ENCODE results near the gene ANKRD55. TPM values are rescaled to one million over a fixed set of nuclear protein-coding genes. Genes with fewer than 3 reads are reported as not detected.

ANKRD55 gene
- total and polyA plus RNA-seq, 9 of the 15 experiments (the other 6 are each of a cell fraction or from before 2014, with no cell fraction given) = 3.4 to 10.6 (median 6.5) TPM

DNA sequence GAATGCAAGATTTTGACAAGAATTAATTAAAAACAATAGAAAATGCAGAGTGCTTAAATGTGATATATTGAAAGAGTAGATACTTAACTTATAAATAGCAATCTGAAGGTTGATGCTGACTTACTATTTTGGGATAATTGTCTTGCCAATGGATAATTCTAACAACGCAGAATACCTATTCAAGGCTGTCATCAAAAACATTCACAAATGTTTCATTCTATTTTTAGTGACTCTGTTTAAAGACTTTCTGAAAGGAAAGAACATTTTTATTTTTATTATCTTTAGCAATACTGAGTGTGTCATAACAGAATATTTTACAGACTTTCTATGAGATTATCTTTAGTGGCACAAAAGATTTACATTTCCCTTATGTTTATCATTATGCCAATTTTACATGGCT, 38.1 kb downstream of the ANKRD55 start:
- POLR2A ChIA-PET = interaction anchor here (0.6 kb wide), 1 partner anchor 50 kb away, joined by 3 read pairs; no protein-coding TSS in a partner anchor
- ATAC-seq = no peak
- DNase-seq (ENCODE audit: extremely low read depth in 1 of 4, low spot score in 3 of 4) = no peak
- Histone ChIP-seq H3K27ac (ENCODE audit: extremely low read depth, low read depth, low read length) (no peak overlapping the region), H3K79me2 (ENCODE audit: control insufficient read depth, insufficient read depth, low read length) (no peaks in the 10 kb centered on the region), H3K4me1 (replicated peaks in 1 of 2; ENCODE audit: control insufficient read depth in 2 of 2, insufficient read depth in 2 of 2, low read length in 2 of 2) (peaks cover 0 to 3% of the 10 kb centered on the region in 2 experiments; a peak in 1 of 5 replicates), H3K9me1 (ENCODE audit: control insufficient read depth, insufficient read depth, low read length) (no peaks in the 10 kb centered on the region), H3K36me3 (ENCODE audit: control insufficient read depth, insufficient read depth, low read length) (no peaks in the 10 kb centered on the region), H3K4me3 (no peak overlapping the region), H3K4me2 (ENCODE audit: insufficient read depth, low read length) (no peak overlapping the region), H4K20me1 (replicated peaks; ENCODE audit: control insufficient read depth, insufficient read depth, low read length) (no peaks in the 10 kb centered on the region), H2AFZ (ENCODE audit: low read depth, low read length) (no peak overlapping the region), H3K27me3 (ENCODE audit: control insufficient read depth in 2 of 2, insufficient read depth in 2 of 2, low read length in 2 of 2) (no peaks in the 10 kb centered on the region), H3K9ac (ENCODE audit: insufficient read depth in 1 of 2, low read depth in 2 of 2, low read length in 2 of 2) (no peak overlapping the region), H3K9me3 (replicated peaks; ENCODE audit: control insufficient read depth, insufficient read depth, low read depth, low read length) (no peaks in the 10 kb centered on the region)
- CTCF ChIA-PET (ENCODE audit: low intra/inter-chr PET ratio) = no interaction called here
- 48% methylated on average over 1 of the region's 1 CpG for WGBS (ENCODE audit: insufficient coverage, low coverage, missing lambda C conversion rate)
- TF ChIP-seq SP1 (CRISPR knock-in tag; IDR thresholded peaks at IDR 0.05) (no peak), SMARCA5 (IDR thresholded peaks at IDR 0.05) (no peak), MTA2 (IDR thresholded peaks at IDR 0.05; ENCODE audit: low read depth) (no peak), BDP1 (IDR thresholded peaks at IDR 0.05; ENCODE audit: insufficient read depth, insufficient read length) (no peak), ZNF444 (CRISPR knock-in tag; IDR thresholded peaks at IDR 0.05) (no peak), YY1 (IDR thresholded peaks at IDR 0.05; ENCODE audit: borderline replicate concordance in 1 of 3, control insufficient read depth in 1 of 3, extremely low read depth in 1 of 3, insufficient read depth in 3 of 3, insufficient read length in 1 of 3, insufficient replicate concordance in 2 of 3, low read depth in 1 of 3, low read length in 2 of 3) (no peak), ZFX (CRISPR knock-in tag; IDR thresholded peaks at IDR 0.05) (no peak), ZNF696 (CRISPR knock-in tag; conservative IDR thresholded peaks at IDR 0.05) (no peak), POLR2A (conservative IDR thresholded peaks at IDR 0.05) (no peak), ZNF263 (CRISPR knock-in tag; IDR thresholded peaks at IDR 0.05; ENCODE audit: borderline replicate concordance) (no peak)
- TF ChIP-seq, protein P1, sequence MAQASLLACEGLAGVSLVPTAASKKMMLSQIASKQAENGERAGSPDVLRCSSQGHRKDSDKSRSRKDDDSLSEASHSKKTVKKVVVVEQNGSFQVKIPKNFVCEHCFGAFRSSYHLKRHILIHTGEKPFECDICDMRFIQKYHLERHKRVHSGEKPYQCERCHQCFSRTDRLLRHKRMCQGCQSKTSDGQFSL (CRISPR knock-in tag; IDR thresholded peaks at IDR 0.05) = no peak
- TF ChIP-seq, protein P1 (tag; IDR thresholded peaks at IDR 0.05) = no peak
- TF ChIP-seq, protein P2, sequence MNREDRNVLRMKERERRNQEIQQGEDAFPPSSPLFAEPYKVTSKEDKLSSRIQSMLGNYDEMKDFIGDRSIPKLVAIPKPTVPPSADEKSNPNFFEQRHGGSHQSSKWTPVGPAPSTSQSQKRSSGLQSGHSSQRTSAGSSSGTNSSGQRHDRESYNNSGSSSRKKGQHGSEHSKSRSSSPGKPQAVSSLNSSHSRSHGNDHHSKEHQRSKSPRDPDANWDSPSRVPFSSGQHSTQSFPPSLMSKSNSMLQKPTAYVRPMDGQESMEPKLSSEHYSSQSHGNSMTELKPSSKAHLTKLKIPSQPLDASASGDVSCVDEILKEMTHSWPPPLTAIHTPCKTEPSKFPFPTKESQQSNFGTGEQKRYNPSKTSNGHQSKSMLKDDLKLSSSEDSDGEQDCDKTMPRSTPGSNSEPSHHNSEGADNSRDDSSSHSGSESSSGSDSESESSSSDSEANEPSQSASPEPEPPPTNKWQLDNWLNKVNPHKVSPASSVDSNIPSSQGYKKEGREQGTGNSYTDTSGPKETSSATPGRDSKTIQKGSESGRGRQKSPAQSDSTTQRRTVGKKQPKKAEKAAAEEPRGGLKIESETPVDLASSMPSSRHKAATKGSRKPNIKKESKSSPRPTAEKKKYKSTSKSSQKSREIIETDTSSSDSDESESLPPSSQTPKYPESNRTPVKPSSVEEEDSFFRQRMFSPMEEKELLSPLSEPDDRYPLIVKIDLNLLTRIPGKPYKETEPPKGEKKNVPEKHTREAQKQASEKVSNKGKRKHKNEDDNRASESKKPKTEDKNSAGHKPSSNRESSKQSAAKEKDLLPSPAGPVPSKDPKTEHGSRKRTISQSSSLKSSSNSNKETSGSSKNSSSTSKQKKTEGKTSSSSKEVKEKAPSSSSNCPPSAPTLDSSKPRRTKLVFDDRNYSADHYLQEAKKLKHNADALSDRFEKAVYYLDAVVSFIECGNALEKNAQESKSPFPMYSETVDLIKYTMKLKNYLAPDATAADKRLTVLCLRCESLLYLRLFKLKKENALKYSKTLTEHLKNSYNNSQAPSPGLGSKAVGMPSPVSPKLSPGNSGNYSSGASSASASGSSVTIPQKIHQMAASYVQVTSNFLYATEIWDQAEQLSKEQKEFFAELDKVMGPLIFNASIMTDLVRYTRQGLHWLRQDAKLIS (CRISPR knock-in tag; IDR thresholded peaks at IDR 0.05) = no peak
- TF ChIP-seq, protein P3, sequence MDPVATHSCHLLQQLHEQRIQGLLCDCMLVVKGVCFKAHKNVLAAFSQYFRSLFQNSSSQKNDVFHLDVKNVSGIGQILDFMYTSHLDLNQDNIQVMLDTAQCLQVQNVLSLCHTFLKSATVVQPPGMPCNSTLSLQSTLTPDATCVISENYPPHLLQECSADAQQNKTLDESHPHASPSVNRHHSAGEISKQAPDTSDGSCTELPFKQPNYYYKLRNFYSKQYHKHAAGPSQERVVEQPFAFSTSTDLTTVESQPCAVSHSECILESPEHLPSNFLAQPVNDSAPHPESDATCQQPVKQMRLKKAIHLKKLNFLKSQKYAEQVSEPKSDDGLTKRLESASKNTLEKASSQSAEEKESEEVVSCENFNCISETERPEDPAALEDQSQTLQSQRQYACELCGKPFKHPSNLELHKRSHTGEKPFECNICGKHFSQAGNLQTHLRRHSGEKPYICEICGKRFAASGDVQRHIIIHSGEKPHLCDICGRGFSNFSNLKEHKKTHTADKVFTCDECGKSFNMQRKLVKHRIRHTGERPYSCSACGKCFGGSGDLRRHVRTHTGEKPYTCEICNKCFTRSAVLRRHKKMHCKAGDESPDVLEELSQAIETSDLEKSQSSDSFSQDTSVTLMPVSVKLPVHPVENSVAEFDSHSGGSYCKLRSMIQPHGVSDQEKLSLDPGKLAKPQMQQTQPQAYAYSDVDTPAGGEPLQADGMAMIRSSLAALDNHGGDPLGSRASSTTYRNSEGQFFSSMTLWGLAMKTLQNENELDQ (CRISPR knock-in tag; IDR thresholded peaks at IDR 0.05; ENCODE audit: borderline replicate concordance) = no peak
- intact Hi-C loops (cut with micrococcal nuclease) (no loop called here), in situ Hi-C loops (cut with MboI) (no loop called here)
- BruUV-seq (replicated peaks) = no TSS peak
- no peak for FAIRE-seq

Measured in K562 (cell line).